K562 (cell line): ENCODE measurements around the gene TCF12. TPM values are rescaled to one million over a fixed set of nuclear protein-coding genes. Genes with fewer than 3 reads are reported as not detected.

Experiments
- CBX2 ChIP-seq: fragments of 200-600 bp; sonication (generic); IDR thresholded peaks from one replicate; pipeline ENCODE4 v1.6.1; 2012; ENCODE audit warnings: mild to moderate bottlenecking, low read length, inconsistent platforms; ENCODE audit not compliant: insufficient read depth, poor library complexity, severe bottlenecking
- FOXP1 ChIP-seq: sonication (generic); formaldehyde crosslinking; IDR thresholded peaks from 2 replicates; pipeline ENCODE4 v1.8.0; 2022; ENCODE audit warnings: mild to moderate bottlenecking, missing genetic modification reagents
- HMG20B ChIP-seq: fragments of 250-450 bp; sonication (Bioruptor Pico); IDR thresholded peaks from 2 replicates; pipeline ENCODE4 v1.5.0; 2021; ENCODE audit warnings: mild to moderate bottlenecking
- KDM2B ChIP-seq: fragments of 250-450 bp; sonication (Bioruptor Pico); IDR thresholded peaks from 2 replicates; pipeline ENCODE4 v1.8.0; 2021; ENCODE audit warnings: mild to moderate bottlenecking, moderate library complexity
- KLF16 ChIP-seq: IDR thresholded peaks from 2 replicates; pipeline ENCODE4 v1.6.1; 2016; ENCODE audit warnings: antibody characterized with exemption
- NR3C1 ChIP-seq: sonication (generic); formaldehyde crosslinking; IDR thresholded peaks from 2 replicates; pipeline ENCODE4 v1.8.1; 2022; ENCODE audit warnings: missing genetic modification reagents
- SAP30 ChIP-seq: fragments of 200-600 bp; sonication (generic); IDR thresholded peaks from 2 replicates; pipeline ENCODE4 v1.6.1; 2012; ENCODE audit warnings: borderline replicate concordance, low read depth, mild to moderate bottlenecking, moderate library complexity, low read length, control low read depth, inconsistent platforms; ENCODE audit not compliant: insufficient read depth, poor library complexity, severe bottlenecking
- STAT5A ChIP-seq: IDR thresholded peaks from 2 replicates; pipeline ENCODE4 v1.6.1; 2012; ENCODE audit warnings: low read length, inconsistent platforms, borderline replicate concordance
- ZBTB7A ChIP-seq: IDR thresholded peaks from 2 replicates; pipeline ENCODE4 v1.6.1; 2011; ENCODE audit warnings: low read depth, mild to moderate bottlenecking, low read length, moderate library complexity, borderline replicate concordance; ENCODE audit not compliant: control insufficient read depth
- ZFPM2 ChIP-seq: fragments of 250-450 bp; sonication (Bioruptor Pico); IDR thresholded peaks from 2 replicates; pipeline ENCODE4 v1.5.1; 2022; ENCODE audit warnings: mild to moderate bottlenecking
- ZNF263 ChIP-seq: sonication (generic); formaldehyde crosslinking; IDR thresholded peaks from 2 replicates; pipeline ENCODE4 v1.8.0; 2022; ENCODE audit warnings: mild to moderate bottlenecking, missing genetic modification reagents, borderline replicate concordance
- ZNF764 ChIP-seq: fragments of 250-450 bp; sonication (Bioruptor Pico); IDR thresholded peaks from 2 replicates; pipeline ENCODE4 v1.4.0; 2020; ENCODE audit warnings: low read depth, mild to moderate bottlenecking, moderate library complexity
- ZSCAN29 ChIP-seq: fragments of 450-650 bp; IDR thresholded peaks from 2 replicates; pipeline ENCODE4 v1.6.1; 2017
- polyA plus RNA-seq, 8 experiments: library from polyadenylated mRNA; depleted of rRNA in 4 of 8; stranded (reverse) in 5 of 8; unstranded in 3 of 8; fragments of >200 nt; fragmentation: Nextera tagmentation in 2 of 8; fragmentation: Illumina TruSeq in 1 of 8; extraction: Ambion mirVana in 2 of 8; extraction: Trizol in 1 of 8; gene quantifications; 2 replicates each; pipeline versions ENCODE4 v1.2.1 to v1.2.3, GENCODE V29; 2011 to 2014; ENCODE audit warnings: inconsistent platforms in 1 of 8, missing spikeins in 1 of 8
- total RNA-seq, 7 experiments: library from RNA; depleted of rRNA in 6 of 7; stranded (reverse); fragments of >200 nt in 6 of 7; fragmentation: Illumina TruSeq in 2 of 7; extraction: Trizol in 2 of 7; gene quantifications; 2 replicates each; pipeline versions ENCODE4 v1.2.1 to v1.2.3, GENCODE V29; 2011 to 2021; ENCODE audit warnings: low replicate concordance in 1 of 7
- TF ChIP-seq, protein P1 (sequence below): sonication (generic); formaldehyde crosslinking; IDR thresholded peaks from 2 replicates; pipeline ENCODE4 v1.8.1; 2023; ENCODE audit warnings: mild to moderate bottlenecking, missing genetic modification reagents
- TF ChIP-seq, protein P2 (sequence below), 2 experiments: fragments of 250-450 bp in 1 of 2; fragments of 450-650 bp in 1 of 2; sonication (Bioruptor Pico) in 1 of 2; IDR thresholded peaks; 2 replicates each; pipeline versions ENCODE4 v1.6.1 to v1.8.0; 2016 to 2021; ENCODE audit warnings: mild to moderate bottlenecking in 2 of 2, moderate library complexity in 2 of 2, missing compliant biosample characterization in 1 of 2, missing genetic modification characterization in 1 of 2
- TF ChIP-seq, protein P3 (sequence below): fragments of 450-650 bp; IDR thresholded peaks from 2 replicates; pipeline ENCODE4 v1.6.1; 2017; ENCODE audit warnings: antibody characterized with exemption
- TF ChIP-seq, protein P4 (sequence below): fragments of 250-450 bp; sonication (Bioruptor Pico); IDR thresholded peaks from 2 replicates; pipeline ENCODE4 v1.6.1; 2021; ENCODE audit warnings: mild to moderate bottlenecking
- TF ChIP-seq, protein P5 (sequence below): fragments of 150-350 bp; conservative IDR thresholded peaks from 2 replicates; pipeline ENCODE4 v1.6.1; 2014; ENCODE audit warnings: low read length
- TF ChIP-seq, protein P6 (sequence below), 2 experiments: fragments of 450-650 bp; conservative IDR thresholded peaks; 2 replicates each; pipeline ENCODE4 v1.6.1; 2017; ENCODE audit warnings: mild to moderate bottlenecking in 2 of 2, moderate library complexity in 2 of 2

Gene TCF12
- total and polyA plus RNA-seq, 9 of the 15 experiments (the other 6 are each of a cell fraction or from before 2014, with no cell fraction given), result 10.5 to 132 (median 52.9) TPM

- TF ChIP-seq ZFPM2 (CRISPR knock-in tag) (no peak), NR3C1 (peak; percentile 50; the same call in 1 of the 2 replicates), HMG20B (CRISPR knock-in tag) (no peak), ZNF263 (CRISPR knock-in tag) (no peak), CBX2 (no peak), KLF16 (no peak), FOXP1 (CRISPR knock-in tag) (no peak), KDM2B (CRISPR knock-in tag) (no peak), ZNF764 (CRISPR knock-in tag) (no peak), STAT5A (no peak), SAP30 (peak; percentile 33), ZBTB7A (peak; percentile 90), ZSCAN29 (0 out of 2 replicates have a peak, but pooled peaks have one; percentile 49)
- TF ChIP-seq, protein P1, sequence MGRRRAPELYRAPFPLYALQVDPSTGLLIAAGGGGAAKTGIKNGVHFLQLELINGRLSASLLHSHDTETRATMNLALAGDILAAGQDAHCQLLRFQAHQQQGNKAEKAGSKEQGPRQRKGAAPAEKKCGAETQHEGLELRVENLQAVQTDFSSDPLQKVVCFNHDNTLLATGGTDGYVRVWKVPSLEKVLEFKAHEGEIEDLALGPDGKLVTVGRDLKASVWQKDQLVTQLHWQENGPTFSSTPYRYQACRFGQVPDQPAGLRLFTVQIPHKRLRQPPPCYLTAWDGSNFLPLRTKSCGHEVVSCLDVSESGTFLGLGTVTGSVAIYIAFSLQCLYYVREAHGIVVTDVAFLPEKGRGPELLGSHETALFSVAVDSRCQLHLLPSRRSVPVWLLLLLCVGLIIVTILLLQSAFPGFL, result no peak
- TF ChIP-seq, protein P2, sequence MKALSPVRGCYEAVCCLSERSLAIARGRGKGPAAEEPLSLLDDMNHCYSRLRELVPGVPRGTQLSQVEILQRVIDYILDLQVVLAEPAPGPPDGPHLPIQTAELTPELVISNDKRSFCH (CRISPR knock-in tag; IDR thresholded peaks at IDR 0.05), result no peak
- TF ChIP-seq, protein P2 (tag; IDR thresholded peaks at IDR 0.05), result no peak
- TF ChIP-seq, protein P3, sequence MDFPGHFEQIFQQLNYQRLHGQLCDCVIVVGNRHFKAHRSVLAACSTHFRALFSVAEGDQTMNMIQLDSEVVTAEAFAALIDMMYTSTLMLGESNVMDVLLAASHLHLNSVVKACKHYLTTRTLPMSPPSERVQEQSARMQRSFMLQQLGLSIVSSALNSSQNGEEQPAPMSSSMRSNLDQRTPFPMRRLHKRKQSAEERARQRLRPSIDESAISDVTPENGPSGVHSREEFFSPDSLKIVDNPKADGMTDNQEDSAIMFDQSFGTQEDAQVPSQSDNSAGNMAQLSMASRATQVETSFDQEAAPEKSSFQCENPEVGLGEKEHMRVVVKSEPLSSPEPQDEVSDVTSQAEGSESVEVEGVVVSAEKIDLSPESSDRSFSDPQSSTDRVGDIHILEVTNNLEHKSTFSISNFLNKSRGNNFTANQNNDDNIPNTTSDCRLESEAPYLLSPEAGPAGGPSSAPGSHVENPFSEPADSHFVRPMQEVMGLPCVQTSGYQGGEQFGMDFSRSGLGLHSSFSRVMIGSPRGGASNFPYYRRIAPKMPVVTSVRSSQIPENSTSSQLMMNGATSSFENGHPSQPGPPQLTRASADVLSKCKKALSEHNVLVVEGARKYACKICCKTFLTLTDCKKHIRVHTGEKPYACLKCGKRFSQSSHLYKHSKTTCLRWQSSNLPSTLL, result no peak
- TF ChIP-seq, protein P4, sequence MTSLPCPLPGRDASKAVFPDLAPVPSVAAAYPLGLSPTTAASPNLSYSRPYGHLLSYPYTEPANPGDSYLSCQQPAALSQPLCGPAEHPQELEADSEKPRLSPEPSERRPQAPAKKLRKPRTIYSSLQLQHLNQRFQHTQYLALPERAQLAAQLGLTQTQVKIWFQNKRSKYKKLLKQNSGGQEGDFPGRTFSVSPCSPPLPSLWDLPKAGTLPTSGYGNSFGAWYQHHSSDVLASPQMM, result no peak
- TF ChIP-seq, protein P5, sequence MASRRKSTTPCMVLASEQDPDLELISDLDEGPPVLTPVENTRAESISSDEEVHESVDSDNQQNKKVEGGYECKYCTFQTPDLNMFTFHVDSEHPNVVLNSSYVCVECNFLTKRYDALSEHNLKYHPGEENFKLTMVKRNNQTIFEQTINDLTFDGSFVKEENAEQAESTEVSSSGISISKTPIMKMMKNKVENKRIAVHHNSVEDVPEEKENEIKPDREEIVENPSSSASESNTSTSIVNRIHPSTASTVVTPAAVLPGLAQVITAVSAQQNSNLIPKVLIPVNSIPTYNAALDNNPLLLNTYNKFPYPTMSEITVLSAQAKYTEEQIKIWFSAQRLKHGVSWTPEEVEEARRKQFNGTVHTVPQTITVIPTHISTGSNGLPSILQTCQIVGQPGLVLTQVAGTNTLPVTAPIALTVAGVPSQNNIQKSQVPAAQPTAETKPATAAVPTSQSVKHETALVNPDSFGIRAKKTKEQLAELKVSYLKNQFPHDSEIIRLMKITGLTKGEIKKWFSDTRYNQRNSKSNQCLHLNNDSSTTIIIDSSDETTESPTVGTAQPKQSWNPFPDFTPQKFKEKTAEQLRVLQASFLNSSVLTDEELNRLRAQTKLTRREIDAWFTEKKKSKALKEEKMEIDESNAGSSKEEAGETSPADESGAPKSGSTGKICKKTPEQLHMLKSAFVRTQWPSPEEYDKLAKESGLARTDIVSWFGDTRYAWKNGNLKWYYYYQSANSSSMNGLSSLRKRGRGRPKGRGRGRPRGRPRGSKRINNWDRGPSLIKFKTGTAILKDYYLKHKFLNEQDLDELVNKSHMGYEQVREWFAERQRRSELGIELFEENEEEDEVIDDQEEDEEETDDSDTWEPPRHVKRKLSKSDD, result no peak
- TF ChIP-seq, protein P6, sequence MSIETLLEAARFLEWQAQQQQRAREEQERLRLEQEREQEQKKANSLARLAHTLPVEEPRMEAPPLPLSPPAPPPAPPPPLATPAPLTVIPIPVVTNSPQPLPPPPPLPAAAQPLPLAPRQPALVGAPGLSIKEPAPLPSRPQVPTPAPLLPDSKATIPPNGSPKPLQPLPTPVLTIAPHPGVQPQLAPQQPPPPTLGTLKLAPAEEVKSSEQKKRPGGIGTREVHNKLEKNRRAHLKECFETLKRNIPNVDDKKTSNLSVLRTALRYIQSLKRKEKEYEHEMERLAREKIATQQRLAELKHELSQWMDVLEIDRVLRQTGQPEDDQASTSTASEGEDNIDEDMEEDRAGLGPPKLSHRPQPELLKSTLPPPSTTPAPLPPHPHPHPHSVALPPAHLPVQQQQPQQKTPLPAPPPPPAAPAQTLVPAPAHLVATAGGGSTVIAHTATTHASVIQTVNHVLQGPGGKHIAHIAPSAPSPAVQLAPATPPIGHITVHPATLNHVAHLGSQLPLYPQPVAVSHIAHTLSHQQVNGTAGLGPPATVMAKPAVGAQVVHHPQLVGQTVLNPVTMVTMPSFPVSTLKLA (conservative IDR thresholded peaks at IDR 0.05), result no peak
Observed at GRCh38 chr15:56919031-56919608, 676 bp downstream of the TCF12 start (continued).
